Mucosa of stomach (tissue), 1 donor: ENCODE results near the gene PRG3.

Experiments used
- H3K27me3 ChIP-seq: one replicate; pipeline ENCODE4 v1.7.0; 2013; ENCODE audit warnings: mild to moderate bottlenecking, low read length; ENCODE audit not compliant: control insufficient read depth, insufficient read depth
- H3K36me3 ChIP-seq: one replicate; pipeline ENCODE4 v1.7.0; 2013; ENCODE audit warnings: low read length; ENCODE audit not compliant: control insufficient read depth, insufficient read depth
- H3K4me1 ChIP-seq: one replicate; pipeline ENCODE4 v1.7.0; 2013; ENCODE audit warnings: mild to moderate bottlenecking, low read length; ENCODE audit not compliant: control insufficient read depth, insufficient read depth
- H3K4me3 ChIP-seq: one replicate; pipeline ENCODE4 v1.7.0; 2013; ENCODE audit warnings: low read length
- H3K9ac ChIP-seq: one replicate; pipeline ENCODE4 v1.7.0; 2013; ENCODE audit warnings: mild to moderate bottlenecking, low read length, moderate library complexity
- H3K9me3 ChIP-seq: one replicate; pipeline ENCODE4 v1.7.0; 2013; ENCODE audit warnings: mild to moderate bottlenecking, low read length, moderate library complexity; ENCODE audit not compliant: control insufficient read depth
- donor health status: Pancreatic carcinoma.

Gene PRG3

DNA sequence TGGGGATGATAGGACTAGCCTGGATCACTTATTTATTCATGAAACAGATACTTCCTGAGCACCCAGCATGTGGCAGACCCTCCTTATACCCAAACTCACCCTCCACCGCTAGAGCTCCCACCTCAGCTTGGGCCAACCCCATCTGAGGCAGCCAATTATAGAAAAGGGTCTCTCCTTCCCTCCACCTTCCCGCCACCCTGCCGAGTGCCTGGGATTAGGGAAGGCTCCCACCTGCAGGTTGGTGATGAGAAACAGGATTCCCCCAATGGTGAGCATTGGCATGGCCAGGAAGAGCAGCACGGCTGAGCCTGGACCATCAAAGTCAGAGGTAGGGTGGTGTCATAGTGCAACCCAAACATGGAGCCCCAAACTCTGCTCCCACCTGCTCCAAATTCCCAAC is 40.1 kb upstream of the PRG3 start:
- Histone ChIP-seq H3K27me3 (no peaks in the 10 kb centered on the region), H3K4me1 (peaks cover 9% of the 10 kb centered on the region), H3K4me3 (no peak overlapping the region), H3K9me3 (no peaks in the 10 kb centered on the region), H3K36me3 (peaks cover 6% of the 10 kb centered on the region), H3K9ac (no peak overlapping the region)

GRCh38 chr11:57419146-57419545 is 38.2 kb upstream of the PRG3 start:
- H3K9ac ChIP-seq = no peak overlapping the region
- no peak overlapping the region for H3K4me3 ChIP-seq
- no peaks in the 10 kb centered on the region for H3K9me3 ChIP-seq
- no peaks in the 10 kb centered on the region for H3K4me1 ChIP-seq
- no peaks in the 10 kb centered on the region for H3K27me3 ChIP-seq
- peaks cover 6% of the 10 kb centered on the region for H3K36me3 ChIP-seq

GRCh38 chr11:57418131-57418530 is 37.2 kb upstream of the PRG3 start:
- Histone ChIP-seq H3K4me3 (no peak overlapping the region), H3K4me1 (no peaks in the 10 kb centered on the region), H3K36me3 (peaks cover 6% of the 10 kb centered on the region), H3K9ac (no peak overlapping the region), H3K9me3 (no peaks in the 10 kb centered on the region), H3K27me3 (no peaks in the 10 kb centered on the region)

DNA sequence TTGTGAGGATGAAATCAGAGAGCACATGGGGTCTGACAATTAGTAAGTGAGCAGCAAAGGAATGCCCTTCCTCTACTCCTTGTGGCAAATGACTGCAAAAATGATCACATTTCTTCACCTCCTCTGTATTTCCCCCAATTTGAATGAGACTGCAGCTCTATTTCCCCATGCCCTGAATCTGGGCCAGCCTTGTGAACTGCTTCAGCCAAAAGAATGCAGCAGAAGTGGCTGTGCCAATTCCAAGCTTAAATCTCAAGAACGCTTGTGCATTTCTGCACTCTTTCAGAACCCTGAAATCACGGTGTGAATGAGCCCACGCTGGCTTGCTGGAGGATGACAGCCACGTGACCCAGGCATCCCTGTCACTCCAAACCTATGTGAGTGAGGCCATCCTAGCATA is 36.1 kb upstream of the PRG3 start:
- no peak overlapping the region for H3K4me3 ChIP-seq
- no peak overlapping the region for H3K9ac ChIP-seq
- H3K36me3 ChIP-seq = peaks cover 6% of the 10 kb centered on the region

GRCh38 chr11:57416436-57416835 is 35.5 kb upstream of the PRG3 start:
- Histone ChIP-seq H3K36me3 (peaks cover 6% of the 10 kb centered on the region), H3K9ac (no peak overlapping the region), H3K4me3 (no peak overlapping the region), H3K9me3 (no peaks in the 10 kb centered on the region), H3K4me1 (no peaks in the 10 kb centered on the region), H3K27me3 (no peaks in the 10 kb centered on the region)

More for the DNA sequence above, 36.1 kb upstream of the PRG3 start:
- Histone ChIP-seq H3K4me1 (no peaks in the 10 kb centered on the region), H3K9me3 (no peaks in the 10 kb centered on the region), H3K27me3 (no peaks in the 10 kb centered on the region)

DNA sequence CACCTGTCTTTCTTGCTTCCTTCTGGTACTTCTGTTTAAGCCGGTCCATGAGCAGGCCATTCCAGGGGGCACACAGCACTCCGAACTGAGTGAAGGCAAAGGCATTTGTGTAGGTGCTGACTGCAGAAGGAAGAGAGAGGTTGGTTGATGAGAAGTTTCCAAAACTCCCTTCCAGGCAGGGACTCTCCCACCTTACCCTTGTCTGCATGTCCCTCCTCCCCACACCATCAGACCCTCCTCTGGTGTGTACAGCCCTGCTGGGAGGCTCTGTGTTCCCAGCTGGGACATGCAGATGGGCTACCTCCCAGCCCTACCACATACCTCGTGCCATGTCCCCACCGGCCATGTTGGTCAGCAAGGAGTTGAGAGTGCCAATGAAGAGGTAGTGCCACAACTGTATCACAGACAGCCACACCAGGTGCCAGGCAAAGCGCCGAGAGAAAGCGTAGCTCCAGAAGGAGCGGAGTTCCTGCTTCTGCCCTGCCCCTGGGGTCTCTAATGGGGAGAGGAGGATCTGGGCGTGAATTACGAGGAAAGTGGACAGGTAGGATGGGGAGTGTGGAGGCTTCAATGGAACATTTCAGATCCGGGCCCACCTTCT is 33.8 kb upstream of the PRG3 start:
- peaks cover 6% of the 10 kb centered on the region for H3K36me3 ChIP-seq
- H3K4me3 ChIP-seq = no peak overlapping the region
- H3K9me3 ChIP-seq = no peaks in the 10 kb centered on the region
- H3K27me3 ChIP-seq = no peaks in the 10 kb centered on the region
- H3K9ac ChIP-seq = no peak overlapping the region
- no peaks in the 10 kb centered on the region for H3K4me1 ChIP-seq

- Histone ChIP-seq H3K27me3 (no peaks in the 10 kb centered on the region), H3K36me3 (peaks cover 6% of the 10 kb centered on the region), H3K4me3 (no peak overlapping the region), H3K9me3 (no peaks in the 10 kb centered on the region), H3K9ac (no peak overlapping the region), H3K4me1 (no peaks in the 10 kb centered on the region)
Observed at GRCh38 chr11:57413681-57414080, 32.7 kb upstream of the PRG3 start.

DNA sequence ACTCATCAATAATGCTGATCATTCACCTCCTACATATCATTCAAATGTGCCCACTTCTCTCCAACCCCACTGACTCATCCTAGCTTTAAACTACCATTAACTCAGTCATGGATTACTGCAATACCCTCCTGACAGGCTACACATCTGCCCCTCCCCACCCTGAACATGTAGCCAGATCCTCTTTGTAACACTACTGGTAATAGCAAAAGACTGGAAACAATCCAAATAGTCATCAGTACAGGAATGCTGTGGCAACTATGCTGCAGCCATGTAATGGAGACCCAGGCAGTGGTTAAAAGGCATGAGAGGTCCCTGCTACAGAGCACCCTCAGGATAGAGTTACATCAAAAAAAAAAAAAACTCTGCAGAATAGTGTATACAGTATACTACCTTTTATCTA is 29.3 kb upstream of the PRG3 start:
- no peaks in the 10 kb centered on the region for H3K4me1 ChIP-seq
- no peak overlapping the region for H3K4me3 ChIP-seq
- no peak overlapping the region for H3K9ac ChIP-seq
- H3K9me3 ChIP-seq = no peaks in the 10 kb centered on the region
- H3K36me3 ChIP-seq = no peaks in the 10 kb centered on the region
- H3K27me3 ChIP-seq = no peaks in the 10 kb centered on the region

- H3K27me3 ChIP-seq = no peaks in the 10 kb centered on the region
- no peak overlapping the region for H3K4me3 ChIP-seq
- no peaks in the 10 kb centered on the region for H3K9me3 ChIP-seq
- no peaks in the 10 kb centered on the region for H3K4me1 ChIP-seq
- H3K9ac ChIP-seq = no peak overlapping the region
- H3K36me3 ChIP-seq = no peaks in the 10 kb centered on the region
Observed at GRCh38 chr11:57409321-57410100, 28.6 kb upstream of the PRG3 start.

DNA sequence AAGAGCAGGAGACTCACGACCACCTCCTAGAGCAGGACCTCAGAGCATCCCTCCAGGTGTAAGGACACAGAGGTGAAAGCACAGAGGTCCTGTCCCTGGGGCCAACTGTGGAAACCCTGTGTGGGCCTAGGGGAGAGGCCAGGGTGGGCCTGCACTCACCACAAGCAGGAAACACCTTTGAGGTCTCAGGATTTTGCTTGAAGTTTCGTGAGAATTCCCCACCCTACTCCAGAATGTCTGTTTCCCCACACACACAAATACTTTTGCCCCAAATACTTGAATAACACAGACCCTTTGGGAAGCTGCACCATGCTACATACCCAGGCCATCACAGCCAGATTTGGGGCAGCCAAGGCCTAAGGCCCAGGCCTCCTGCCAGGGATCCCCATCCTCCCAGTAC is 27.8 kb upstream of the PRG3 start:
- H3K9me3 ChIP-seq = no peaks in the 10 kb centered on the region
- no peaks in the 10 kb centered on the region for H3K36me3 ChIP-seq
- no peak overlapping the region for H3K9ac ChIP-seq
- no peak overlapping the region for H3K4me3 ChIP-seq
- no peaks in the 10 kb centered on the region for H3K27me3 ChIP-seq
- H3K4me1 ChIP-seq = no peaks in the 10 kb centered on the region

DNA sequence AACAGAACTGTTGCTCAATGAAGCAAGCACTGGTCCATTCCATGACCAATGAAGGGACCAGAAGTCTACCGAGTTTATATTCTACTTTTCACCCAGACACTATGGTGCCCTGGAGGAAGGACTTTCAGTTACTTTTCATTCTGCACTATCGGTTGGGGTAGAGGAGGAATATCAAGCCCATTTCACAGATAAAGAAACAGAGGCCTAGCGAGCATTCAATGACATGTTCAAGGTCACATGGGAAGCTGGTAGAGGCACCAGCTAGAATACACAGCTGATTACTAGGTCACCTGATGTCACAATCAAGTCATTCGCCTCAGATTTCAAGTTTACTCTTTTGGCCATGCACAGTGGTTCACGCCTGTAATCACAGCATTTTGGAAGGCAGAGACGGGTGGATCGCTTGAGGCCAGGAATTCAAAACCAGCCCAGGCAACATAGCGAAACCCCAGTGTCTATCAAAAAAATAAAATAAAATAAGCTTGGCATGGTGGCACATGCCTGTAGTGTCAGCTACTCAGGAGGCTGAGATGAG is 27.1 kb upstream of the PRG3 start:
- Histone ChIP-seq H3K9ac (no peak overlapping the region), H3K4me3 (no peak overlapping the region), H3K9me3 (no peaks in the 10 kb centered on the region), H3K27me3 (no peaks in the 10 kb centered on the region), H3K36me3 (no peaks in the 10 kb centered on the region), H3K4me1 (no peaks in the 10 kb centered on the region)

DNA sequence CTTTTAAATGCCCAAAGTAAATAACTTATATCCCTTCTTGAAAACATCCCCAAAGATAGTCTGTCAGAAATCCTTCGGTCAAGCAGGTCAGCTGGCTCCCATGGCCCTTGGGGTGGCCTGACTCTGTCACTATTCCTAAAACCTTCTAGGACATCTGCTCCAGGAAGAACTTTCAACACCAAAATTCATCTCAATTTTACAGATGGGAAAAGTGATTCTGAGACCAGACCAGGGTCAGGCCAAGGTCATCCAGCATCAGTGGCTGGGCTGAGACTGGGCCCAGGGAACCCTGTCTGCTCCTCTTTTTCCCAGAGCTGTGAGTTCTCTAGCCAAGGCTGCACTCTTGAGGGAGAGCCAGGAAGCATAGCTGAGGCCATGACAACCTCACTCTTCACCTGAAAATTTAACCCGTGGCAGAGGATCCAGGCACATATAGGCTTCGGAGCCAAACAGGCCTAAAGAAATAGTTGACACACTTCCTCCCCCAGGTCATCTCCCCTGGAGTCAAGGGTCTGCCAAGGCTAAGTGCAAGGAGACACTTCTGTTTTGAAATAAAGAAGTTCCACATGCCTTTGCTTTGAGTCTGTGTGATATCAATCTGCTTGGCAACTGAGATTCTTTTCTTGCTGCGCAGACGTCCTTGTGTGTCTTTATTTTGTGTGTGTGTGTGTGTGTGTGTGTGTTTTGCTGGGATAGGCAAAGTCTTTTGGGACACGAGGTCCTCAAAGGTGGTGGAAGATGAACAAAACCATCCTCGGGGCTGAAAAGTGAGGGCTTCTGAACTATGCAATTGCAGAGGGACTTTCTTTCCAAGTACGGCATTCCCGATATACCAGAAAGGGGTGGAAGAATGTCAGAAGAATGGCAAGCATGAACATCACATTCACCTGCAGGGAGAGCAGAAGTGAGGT is 26.3 kb upstream of the PRG3 start:
- no peaks in the 10 kb centered on the region for H3K9me3 ChIP-seq
- no peaks in the 10 kb centered on the region for H3K27me3 ChIP-seq
- no peaks in the 10 kb centered on the region for H3K4me1 ChIP-seq
- no peak overlapping the region for H3K9ac ChIP-seq
- H3K4me3 ChIP-seq = no peak overlapping the region
- no peaks in the 10 kb centered on the region for H3K36me3 ChIP-seq
